Fibroblast of skin of right biceps (primary cell): ENCODE data around the gene TMEM151A.

Source experiments
- DNase-seq: peaks from one replicate; pipeline ENCODE4 v3.0.0-alpha.2; 2013

Gene TMEM151A

DNA sequence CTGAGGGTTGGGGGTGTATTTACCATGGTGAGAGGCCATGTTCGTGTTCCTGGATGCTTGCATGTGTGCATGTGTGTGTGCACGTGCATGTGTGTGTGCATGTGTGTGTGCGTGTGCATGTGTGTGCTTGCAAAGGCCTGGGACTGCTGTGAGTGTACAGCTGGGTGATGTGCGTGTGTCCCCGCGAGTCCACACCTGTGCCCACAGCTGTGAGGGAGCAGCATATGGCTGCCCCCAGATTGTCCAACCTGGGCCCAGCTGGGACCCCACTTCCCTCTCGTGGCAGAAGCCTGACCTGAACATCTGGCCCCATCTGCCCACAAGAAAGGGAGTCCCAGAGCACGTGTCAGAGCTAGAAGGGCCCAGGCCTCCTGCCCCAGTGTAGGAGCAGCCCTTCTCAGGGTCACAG, 33.6 kb downstream of the TMEM151A start:
- DNase-seq: no peak

DNA sequence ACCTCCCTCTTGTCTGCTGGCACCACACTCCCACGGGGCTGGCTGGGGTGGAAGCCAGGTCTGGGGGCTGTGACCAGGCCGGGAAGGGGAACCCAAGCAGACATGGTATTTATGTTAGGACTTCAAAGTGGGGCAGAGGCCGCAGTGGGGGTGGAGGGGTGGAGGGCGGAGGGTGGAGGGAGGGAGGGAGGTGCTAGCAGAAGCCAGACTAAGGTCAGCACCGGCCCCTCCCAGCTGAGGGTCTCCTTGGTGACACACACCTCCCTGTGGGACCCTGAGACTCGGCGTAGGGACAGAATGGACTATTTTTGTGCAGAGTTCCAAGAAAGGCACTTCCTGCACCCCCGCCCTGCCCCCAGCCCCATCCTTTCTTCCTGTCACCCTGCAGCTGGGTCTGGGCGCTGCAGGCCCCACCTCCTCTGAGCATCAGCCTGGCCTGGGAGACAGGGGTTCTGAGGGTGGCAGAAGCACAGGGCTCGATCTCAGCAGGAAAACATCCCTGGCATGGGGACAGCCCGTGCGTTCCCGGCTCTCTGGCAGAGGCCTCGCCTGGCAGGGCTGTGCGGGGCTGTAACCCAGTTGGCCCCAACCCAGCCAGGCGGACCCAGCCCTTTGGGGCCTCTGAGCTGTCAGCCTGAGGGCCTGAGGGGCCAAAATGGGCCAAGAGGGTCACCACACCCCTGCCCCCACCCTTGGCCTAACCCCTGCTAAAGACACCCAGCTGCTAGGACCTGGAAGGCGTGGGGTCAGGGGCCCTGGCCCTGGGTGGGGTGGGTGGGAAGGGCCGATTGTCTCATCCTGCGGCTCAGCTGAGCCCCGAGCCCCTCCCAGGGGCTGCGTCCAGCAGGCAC, 34.8 kb downstream of the TMEM151A start:
- DNase-seq: peak; percentile 81

DNA sequence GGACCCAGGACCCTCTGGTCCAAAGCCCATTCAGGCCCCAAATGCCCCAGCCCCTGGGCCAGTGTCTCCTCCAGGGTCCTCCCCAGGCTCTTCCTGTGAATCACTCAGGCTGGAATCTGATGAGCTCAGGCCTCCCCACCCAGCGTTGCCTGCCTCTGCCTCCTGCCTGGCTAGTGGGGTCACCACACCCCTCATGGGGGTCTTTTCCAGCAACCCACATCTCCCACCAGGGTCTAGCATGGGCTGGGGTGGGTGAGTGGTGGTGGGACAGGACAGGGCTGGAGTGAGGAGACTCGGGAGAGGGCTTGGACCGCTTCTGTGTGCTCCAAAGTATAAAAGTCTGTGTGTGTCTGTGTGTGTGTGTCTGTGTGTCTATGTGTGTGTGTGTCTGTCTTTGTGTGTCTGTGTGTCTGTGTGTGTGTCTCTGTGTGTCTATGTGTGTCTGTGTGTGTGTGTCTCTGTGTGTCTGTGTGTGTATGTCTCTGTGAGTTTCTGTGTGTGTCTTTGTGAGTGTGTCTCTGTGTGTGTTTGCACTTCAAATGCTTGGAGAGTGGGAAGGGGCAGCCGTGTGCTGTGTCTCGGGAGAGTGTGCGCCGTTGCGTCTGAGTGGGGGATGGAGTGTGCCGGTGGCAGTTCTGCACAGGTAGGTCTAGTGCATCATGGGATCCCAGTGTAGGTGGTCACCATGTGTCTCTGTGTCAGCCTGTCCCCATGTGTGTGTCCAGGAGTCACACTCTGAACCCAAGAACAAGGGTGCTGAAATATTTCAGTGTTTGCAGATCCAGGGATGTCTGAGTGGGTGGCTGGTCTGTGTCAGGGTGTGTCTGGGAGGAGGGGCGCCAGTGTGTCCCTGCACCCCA, 35.7 kb downstream of the TMEM151A start:
- DNase-seq: peak; percentile 84

DNA sequence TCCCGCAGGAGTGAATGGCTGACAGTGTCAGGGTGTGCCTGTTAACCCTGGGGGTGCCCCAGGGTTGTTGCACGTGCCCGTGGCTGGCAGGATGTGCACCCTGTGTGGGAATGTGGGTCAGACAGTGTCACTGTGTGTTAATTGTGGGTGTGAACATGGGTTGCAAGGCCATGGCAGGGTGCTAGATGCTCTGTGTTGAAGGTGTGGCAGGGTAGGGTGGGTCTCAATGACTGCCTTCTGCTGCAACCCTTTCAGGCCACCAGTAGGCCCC, 36.3 kb downstream of the TMEM151A start:
- DNase-seq: no peak

DNA sequence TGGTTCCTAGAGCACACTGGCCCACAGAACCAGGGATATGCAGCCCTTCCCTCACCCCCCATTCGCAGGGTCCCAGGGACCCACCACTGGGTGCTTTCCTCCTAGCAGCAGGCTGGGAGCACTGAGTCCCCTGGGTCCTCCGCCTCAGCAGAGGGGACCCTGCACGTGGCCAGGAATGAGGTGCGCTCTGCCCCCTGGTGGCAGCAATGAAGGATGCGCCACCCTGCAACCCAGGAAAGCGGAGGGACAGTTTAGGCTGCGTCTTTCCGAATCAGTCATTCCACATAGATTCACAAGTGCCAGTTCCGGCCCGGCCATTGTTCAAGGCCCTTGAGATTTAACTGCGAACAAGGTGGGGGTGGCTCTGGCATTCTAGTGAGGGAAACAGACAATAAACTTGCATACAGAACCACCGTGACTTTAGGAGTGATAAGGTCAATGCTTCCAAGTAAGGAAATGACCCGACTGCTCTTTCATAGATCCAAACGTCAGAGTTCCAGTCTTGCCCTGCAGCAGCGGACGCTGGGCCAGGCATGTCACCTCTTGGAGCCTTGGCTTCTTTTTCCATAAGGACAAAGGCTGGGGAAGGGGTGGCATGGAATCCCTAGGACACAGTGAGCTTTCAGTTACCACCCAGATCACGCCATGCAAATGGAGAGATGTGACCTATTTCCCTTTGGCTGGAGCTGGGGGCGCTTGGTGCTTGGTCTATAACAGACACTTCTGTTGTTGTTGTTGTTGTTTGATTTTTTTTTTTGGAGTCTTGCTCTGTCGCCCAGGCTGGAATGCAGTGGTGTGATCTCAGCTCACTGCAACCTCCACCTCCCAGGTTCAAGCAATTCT, 36.8 kb downstream of the TMEM151A start:
- peak; percentile 81 for DNase-seq

DNA sequence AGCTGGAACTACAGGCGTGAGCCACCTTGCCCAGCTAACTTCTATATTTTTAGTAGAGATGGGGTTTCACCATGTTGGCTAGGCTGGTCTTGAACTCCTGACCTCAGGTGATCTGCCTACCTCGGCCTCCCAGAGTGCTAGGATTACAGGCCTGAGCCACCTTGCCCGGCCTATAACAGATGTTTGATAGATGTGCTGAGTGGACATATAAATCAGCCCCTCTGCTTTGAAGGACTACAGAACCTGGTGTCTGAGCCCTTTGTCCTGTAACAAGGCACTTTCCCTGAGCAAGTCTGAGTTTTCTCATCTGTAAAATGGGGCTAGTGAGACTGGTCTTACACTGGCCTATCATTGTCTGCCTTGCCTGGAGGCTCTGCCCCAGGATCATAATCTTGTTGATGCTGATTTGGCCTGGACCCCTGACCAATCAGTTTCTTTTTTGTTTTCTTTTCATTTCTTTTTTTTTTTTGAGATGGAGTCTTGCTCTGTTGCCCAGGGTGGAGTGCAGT, 37.5 kb downstream of the TMEM151A start:
- no peak for DNase-seq

DNA sequence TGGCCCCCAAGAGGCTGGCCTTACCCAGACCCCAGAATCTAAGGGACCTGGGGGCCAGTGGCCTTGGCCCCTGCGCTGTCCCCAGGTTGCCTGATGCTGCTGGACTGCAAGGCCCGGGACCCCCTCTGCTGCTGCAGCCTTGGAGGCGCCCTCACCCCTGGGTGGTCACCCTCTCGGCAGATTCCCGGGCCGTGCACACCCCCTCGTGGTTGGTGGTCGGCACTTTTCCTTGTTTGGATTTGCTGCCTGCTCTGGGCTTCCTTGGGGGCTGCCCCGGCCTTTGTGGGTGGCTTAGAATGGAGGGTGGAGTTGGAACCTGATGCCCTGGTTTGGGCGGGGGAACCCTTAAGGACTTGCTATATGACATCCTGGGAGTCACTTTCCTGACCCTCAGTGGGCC, 39.2 kb downstream of the TMEM151A start:
- no peak for DNase-seq

DNA sequence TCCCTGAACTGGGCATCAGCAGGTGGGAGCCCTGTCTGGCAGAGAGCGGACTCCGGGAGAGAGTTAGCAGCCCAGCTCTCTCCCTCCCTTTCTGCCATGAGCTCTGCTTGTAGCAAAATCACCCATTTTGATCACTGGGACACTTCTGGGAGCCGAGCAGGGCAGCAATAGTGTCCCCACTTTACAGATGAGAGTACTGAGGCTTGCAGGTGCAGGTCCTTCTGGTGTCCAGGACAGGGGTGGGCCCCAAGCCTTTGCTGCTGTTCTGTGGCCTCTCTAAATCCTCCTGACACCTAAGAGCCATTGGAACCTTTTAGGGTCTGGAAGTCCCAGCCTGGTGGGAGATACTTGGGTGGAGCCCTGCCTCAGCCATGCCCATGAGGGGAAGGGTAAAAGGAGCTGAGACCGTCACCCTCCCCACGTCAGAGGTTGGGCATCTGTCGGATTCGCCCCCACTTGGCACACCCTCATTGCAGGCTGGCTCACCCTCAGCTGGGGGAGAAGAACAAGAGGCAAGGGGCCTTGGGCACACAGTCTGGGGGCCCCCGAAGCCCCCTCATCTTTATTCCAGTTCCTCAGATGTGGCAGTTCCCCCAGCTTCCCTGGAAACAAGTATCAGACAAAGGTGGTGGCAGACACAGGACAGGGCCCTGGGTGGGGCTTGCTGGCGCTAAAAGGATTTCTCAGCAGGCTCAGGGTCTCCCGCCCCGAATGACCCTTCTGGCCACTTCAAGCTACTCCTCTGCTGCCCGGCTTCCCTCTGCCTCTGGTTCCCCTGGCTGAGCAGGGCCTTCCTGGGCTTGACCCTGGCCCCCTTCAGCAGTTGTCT, 40.1 kb downstream of the TMEM151A start:
- no peak for DNase-seq

DNA sequence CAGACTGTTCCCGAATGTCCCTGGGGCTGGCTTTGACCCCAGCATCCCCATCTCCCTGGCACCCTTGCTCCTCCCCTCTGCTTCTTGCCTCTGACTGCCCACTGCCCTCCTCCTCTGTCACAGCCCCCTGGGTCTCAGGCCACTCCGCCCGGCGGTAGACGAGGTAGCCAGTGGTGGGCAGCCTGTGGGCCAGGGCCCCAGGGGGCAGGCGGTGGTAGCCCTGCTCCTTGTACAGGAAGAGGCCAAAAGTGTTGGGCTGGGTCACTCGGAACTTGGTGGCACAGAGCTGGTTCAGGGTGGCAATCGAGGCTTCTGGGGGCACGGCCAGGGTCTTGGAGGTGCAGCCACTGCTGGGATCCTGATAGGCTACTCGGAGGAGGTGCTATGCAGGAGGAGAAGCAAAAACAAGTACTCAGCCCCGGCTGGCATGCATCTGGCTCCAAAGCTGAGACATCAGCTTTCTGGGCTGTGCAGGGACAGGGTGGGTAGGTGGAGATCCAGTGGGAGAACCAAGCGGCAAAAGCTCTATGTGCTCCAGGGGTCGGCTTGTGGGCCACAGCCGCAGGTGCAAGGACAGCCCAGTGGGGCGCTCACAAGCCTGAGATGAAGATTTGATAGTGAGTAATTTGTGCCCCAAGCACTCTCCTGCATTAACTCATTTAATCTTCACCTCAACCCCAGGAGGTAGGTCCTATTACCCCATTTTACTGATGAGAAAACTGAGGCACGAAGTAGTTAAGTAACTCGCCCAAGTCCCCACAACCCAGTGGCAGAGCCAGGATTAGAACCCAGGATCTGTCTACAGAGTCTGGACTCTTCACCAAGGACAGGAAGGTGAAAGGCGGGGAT, 40.9 kb downstream of the TMEM151A start:
- no peak for DNase-seq

DNA sequence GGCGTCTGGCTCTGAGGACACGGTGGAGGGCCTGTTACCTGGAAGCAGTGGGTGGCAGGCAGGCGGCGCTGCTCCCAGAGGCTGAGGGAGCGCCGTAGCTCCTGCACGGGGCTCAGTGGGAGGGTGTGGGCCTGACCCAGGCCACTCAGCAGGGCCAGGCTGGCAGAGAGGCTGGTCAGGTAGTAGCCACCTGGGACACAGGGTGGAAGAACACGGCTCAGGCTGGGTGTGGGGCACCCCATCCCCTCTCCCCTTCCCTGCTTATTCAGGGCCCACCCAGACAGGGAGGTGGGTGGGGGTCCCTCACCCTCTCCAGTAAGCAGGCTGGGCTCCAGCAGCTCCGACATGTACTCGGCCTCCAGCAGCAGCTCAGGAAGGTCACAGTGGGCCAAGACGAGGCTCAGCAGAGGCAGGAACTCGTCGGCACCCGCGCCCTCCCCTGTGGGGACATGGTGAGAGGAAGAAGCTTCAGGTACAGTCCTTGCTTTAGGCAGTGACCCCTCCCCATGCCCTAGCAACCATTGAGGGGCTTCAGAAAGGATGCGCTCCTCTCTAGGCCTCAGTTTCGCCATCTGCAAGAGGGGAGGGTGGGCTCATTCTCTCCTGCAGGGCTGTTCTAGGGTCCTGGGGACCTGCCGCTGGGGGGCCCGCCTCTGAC, 41.7 kb downstream of the TMEM151A start:
- DNase-seq: no peak

DNA sequence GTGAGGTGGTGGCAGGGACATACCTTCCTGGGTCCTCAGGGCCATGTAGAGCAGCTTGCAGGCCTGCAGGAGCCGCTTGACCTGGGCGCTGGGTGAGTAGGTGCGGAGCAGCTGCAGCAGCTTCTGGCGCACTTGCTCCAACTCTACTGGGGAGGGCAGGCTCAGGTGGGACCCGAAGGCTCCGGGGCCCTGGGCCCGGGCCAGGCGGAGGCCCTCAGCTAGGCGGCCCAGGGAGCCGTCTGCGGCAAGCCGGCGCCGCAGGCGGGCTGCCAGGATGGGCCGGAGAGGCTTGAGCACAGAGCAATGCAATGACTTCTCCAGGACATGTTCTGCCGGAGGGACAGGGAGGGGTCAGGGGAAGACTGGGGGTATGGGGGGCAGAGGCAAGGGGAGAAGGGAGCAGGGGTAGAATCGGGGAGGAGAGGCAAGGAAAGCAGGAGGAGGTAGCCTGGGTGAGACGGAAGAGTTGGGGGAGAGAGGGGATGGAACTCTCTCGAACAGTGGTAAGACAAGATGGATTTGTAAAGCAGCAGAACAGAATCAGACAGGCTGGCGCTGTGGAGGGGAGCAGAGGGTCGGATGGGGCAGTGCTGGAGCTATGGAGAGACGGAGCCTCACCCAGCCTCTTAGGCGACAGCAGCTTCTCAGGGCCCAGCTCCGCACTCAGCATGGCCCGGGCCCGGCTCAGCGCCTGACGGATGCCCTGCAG, 42.4 kb downstream of the TMEM151A start:
- no peak for DNase-seq

DNA sequence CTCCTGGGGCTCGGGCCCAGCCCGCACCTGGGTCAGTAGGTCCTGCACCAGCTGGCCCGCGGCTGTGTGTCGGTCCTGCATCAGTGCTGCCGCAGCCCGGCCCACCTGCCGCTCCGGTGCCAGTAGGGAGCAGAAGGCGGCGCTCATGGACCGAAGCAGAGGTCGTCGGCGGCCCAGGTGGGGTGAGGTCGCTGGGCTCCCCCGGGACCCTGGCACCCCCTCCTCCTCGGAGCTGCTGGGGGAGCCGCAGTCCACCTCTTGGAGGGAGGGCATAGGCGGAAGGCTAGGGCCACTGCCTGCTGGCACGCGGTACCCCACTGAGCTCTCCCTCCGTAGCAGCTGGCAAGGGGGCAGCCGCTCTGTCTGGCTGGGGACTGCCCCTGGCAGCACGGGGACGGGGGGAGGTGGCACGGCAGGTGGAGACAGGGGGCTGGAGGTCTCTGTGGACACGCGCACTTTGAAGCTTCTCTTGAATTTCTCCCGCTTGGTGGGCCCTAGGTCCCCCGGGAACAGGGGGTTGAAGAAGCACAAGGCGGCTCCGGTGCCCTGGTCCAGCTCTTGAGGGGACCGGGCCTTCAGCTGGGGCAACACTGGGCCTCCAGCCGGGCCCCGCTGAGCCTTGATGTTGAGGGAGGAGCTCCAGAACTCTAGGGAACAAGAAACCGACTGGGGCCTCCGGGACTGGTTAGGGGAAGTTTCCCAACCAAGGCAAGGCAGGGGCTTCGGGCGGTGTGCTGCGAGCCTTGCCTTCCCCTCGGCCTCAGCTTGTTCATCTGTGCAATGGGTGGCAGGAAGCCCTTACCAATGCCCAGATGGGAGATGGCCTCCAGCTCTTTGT, 43.1 kb downstream of the TMEM151A start:
- no peak for DNase-seq

DNA sequence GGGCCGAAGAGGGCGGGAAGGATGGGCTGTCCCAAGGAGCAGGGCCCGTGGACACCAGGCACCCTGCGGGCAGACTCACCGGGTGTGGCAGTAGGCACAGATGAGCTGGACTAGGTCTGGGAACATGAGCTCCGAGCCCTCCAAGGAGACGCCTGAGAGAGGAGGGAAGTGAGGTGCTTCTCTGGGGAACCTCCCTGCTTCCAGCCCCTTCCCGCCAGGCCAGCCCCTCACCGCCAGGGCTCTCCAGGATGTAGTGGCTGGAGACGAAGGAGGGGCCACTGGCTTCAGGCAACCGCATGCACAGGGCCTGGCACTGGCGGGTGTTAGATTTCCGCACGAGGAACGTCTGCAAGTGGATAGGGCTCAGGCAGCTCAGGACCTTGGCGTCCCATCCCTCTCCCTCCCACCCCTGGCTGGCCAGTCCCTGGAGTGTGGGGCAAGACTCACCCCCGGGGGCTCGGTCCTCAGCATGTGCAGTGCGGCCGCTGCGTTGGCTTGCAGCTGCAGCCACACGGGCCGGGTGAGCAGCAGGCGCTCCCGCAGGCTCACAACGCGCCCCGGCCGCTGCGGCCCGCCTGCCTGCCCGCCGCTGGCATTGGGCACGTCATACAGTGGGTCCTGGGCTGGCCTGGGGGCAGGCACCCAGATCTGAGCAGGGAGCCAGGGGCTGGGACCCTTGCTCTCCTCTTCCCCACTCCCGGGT, 44.0 kb downstream of the TMEM151A start:
- peak; percentile 64 for DNase-seq

DNA sequence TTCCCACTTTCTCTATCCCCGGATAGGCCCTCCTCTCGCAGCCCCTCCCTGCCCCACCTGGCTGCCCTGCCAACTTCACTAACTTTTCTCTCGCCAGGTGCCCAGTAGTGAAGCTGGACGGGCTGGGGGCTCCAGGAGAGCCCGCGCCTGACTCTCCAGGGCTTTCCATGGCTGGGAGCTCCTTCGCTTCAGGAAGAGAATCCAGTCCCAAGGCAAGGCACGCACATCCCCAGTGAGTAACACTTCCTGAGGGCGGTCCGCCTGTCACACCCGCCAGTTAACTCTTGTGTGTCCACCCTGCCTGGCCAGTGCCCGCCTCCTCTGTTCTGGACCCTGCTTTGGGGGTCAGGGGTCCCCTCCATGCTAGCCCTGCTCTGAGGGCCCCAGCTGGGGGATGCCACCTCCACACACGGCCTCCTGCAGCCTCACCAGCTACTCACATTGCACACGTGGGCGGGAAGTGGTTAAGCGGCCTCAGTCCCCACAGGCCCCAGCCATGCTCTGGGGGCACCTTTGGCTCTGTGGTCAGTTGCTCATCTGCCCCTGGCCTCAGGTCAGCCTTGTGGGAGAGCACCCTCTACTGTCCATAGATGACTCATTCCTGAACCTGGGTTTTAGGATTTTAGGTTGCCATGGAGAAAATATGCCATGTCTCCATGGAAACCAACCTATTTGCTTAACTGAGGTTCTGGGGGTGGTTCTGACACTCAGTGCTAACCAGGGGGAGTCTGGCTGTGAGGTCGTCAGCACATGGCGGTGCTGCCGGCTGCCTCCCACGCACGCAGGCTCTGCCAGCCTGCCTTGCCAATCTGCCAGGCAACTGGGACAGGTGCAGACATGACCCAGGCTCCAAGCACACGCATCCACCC, 44.8 kb downstream of the TMEM151A start, which contains the start of gene RIN1:
TSS of gene RIN1 (minus strand) at position 201 of the 869 bp plus-strand sequence. CDS start at position 169, 32 bp downstream.
- DNase-seq: peak; percentile 89

DNA sequence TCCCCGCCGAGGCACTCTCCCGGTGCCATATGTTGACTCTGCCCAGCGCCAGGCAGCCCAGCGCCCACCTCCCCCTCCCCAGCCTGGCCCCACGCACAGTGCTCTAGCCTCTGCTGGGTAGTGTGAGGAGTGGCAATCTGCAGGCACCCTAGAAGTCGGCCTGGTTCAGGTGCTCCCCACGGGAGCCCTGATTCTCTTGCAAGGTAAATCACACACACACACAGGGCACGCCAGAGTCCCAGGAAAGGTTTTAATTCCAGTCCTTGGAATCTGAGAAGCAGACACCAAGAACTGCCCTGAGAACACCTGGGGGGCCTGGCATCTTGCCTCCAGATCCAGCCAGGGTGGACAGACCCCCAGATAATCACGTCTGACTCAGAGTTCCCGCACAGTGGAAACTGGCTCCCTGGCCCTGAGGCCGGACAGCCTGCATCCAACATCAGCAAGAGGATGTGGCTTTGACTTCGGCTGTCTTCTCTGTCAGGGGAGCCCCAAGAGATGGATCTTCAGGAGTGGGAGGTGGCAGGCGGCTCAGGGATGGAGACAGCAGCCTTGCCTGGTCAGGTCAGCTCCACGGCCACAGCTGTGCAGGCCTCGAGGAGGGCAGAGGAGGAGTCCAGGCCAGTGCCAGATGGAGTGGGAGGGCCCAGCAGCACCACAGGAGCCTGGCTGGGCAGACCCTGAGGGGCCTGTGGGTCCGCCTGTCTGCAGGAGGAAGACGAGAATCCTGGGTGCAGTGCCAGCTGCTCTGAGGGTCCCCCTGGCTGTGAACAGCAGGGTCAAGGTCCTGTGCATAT, 45.6 kb downstream of the TMEM151A start:
- no peak for DNase-seq
